Stimulated activated CD4-positive, alpha-beta T cell treated with anti-CD3 and anti-CD28 coated beads, Interleukin-2, amount 100 ng/mL, for 48 hours (primary cell): Measurements from ENCODE around the gene ECSCR.

ENCODE experiments used
- DNase-seq, 2 donors: peaks; one replicate each; pipeline ENCODE4 v3.0.0-alpha.2; 2020

Gene ECSCR

GRCh38 chr5:139473565-139473964 is 11.0 kb upstream of the ECSCR start:
- DNase-seq: no peak

- no peak for DNase-seq
Measured at GRCh38 chr5:139473105-139473504, 10.6 kb upstream of the ECSCR start.

GRCh38 chr5:139472386-139473030 is 10.0 kb upstream of the ECSCR start:
- no peak for DNase-seq

GRCh38 chr5:139470821-139471300 is 8.3 kb upstream of the ECSCR start, which contains the start of gene SMIM33:
SMIM33 (plus strand) TSS chr5:139471004; CDS start chr5:139471122, 118 bp downstream.
- no peak for DNase-seq

GRCh38 chr5:139468421-139468931 is 5.9 kb upstream of the ECSCR start:
- no peak for DNase-seq

- DNase-seq: no peak
Measured at GRCh38 chr5:139461698-139462097, 845 bp downstream of the ECSCR start.

- no peak for DNase-seq
Measured at GRCh38 chr5:139461176-139461575, 1.4 kb downstream of the ECSCR start.

GRCh38 chr5:139460455-139460854 is 2.1 kb downstream of the ECSCR start:
- DNase-seq: no peak

GRCh38 chr5:139459451-139459934 is 3.0 kb downstream of the ECSCR start:
- DNase-seq: no peak

GRCh38 chr5:139458580-139459407 is 3.7 kb downstream of the ECSCR start:
- DNase-seq: peak; percentile 58 to 60

- no peak for DNase-seq
Measured at GRCh38 chr5:139457653-139458306, 4.8 kb downstream of the ECSCR start.

GRCh38 chr5:139457241-139457640 is 5.3 kb downstream of the ECSCR start:
- no peak for DNase-seq

GRCh38 chr5:139456776-139457175 is 5.8 kb downstream of the ECSCR start:
- DNase-seq: no peak

- no peak for DNase-seq
Measured at GRCh38 chr5:139454568-139455290, 7.8 kb downstream of the ECSCR start.

- no peak for DNase-seq
Measured at GRCh38 chr5:139453683-139454567, 8.6 kb downstream of the ECSCR start.

GRCh38 chr5:139451878-139452660 is 10.5 kb downstream of the ECSCR start:
- DNase-seq: no peak

GRCh38 chr5:139451176-139451575 is 11.4 kb downstream of the ECSCR start:
- no peak for DNase-seq

- no peak for DNase-seq
Measured at GRCh38 chr5:139446956-139447779, 15.4 kb downstream of the ECSCR start.

GRCh38 chr5:139445325-139446170 is 17.0 kb downstream of the ECSCR start:
- DNase-seq: no peak
